Measurements from ENCODE around the gene EZH2.

- TF ChIP-seq, protein P1, sequence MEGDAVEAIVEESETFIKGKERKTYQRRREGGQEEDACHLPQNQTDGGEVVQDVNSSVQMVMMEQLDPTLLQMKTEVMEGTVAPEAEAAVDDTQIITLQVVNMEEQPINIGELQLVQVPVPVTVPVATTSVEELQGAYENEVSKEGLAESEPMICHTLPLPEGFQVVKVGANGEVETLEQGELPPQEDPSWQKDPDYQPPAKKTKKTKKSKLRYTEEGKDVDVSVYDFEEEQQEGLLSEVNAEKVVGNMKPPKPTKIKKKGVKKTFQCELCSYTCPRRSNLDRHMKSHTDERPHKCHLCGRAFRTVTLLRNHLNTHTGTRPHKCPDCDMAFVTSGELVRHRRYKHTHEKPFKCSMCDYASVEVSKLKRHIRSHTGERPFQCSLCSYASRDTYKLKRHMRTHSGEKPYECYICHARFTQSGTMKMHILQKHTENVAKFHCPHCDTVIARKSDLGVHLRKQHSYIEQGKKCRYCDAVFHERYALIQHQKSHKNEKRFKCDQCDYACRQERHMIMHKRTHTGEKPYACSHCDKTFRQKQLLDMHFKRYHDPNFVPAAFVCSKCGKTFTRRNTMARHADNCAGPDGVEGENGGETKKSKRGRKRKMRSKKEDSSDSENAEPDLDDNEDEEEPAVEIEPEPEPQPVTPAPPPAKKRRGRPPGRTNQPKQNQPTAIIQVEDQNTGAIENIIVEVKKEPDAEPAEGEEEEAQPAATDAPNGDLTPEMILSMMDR (conservative IDR thresholded peaks at IDR 0.05; ENCODE audit: low read depth, low read length): no peak
- TF ChIP-seq EZH2 (IDR thresholded peaks at IDR 0.05; ENCODE audit: low read length, unreplicated experiment) (no peak), EZH2phosphoT487 (IDR thresholded peaks at IDR 0.05; ENCODE audit: borderline replicate concordance, low read length) (no peak)
These were observed 6.6 kb downstream of the EZH2 start for GRCh38 chr7:148877517-148877916.

Measured in PC-3 (cell line).